Gastroesophageal sphincter (tissue), 4 donors: ENCODE measurements around the gene CARD16. TPM values are rescaled to one million over a fixed set of nuclear protein-coding genes. Genes with fewer than 3 reads are reported as not detected.
A peak's percentile ranks its signal among the peaks of the same experiment; 100 is the strongest.
"Not testable (repeated sequence)": the region's sequence is repeated elsewhere in the genome, so short reads cannot be mapped to it uniquely, and the experiment has no call there.

Experiments
- ATAC-seq: fragments of 150-250 bp; one replicate; pipeline ENCODE4 v1.9.1; 2016; ENCODE audit warnings: mild to moderate bottlenecking, moderate library complexity
- H3K27ac ChIP-seq, 4 donors: fragments of 200-600 bp; sonication (generic) in 3 of 4; 1 replicate in 3 of 4; 2 replicates in 1 of 4; pipeline ENCODE4 v1.5.1; 2016 to 2019
- H3K27me3 ChIP-seq: fragments of 200-600 bp; sonication (generic); one replicate; pipeline ENCODE4 v1.5.1; 2019
- H3K36me3 ChIP-seq, 2 donors: fragments of 200-600 bp; sonication (generic); one replicate each; pipeline ENCODE4 v1.5.1; 2019; ENCODE audit warnings: control low read depth in 1 of 2
- H3K4me1 ChIP-seq, 3 donors: fragments of 200-600 bp; sonication (generic); 1 replicate in 2 of 3; 2 replicates in 1 of 3; pipeline ENCODE4 v1.5.1; 2016 to 2019; ENCODE audit warnings: control low read depth in 2 of 3
- H3K4me3 ChIP-seq, 2 donors: fragments of 200-600 bp; sonication (generic); one replicate each; pipeline ENCODE4 v1.5.1; 2019; ENCODE audit warnings: mild to moderate bottlenecking in 1 of 2, moderate library complexity in 1 of 2
- H3K9me3 ChIP-seq, 3 donors: fragments of 200-600 bp; sonication (generic); one replicate each; pipeline ENCODE4 v1.5.1; 2017 to 2019; ENCODE audit warnings: control low read depth in 2 of 3
- EP300 ChIP-seq: sonication (generic); formaldehyde crosslinking; IDR thresholded peaks from one replicate; pipeline ENCODE4 v1.6.1; 2017; ENCODE audit warnings: antibody characterized with exemption, mild to moderate bottlenecking
- POLR2A ChIP-seq, 2 donors: fragments of 450-650 bp; IDR thresholded peaks; one replicate each; pipeline ENCODE4 v1.6.1; 2017; ENCODE audit warnings: antibody characterized with exemption in 2 of 2, mild to moderate bottlenecking in 2 of 2, moderate library complexity in 1 of 2
- POLR2AphosphoS5 ChIP-seq: sonication (generic); formaldehyde crosslinking; IDR thresholded peaks from one replicate; pipeline ENCODE4 v1.6.1; 2017; ENCODE audit warnings: antibody characterized with exemption
- WGBS, 2 donors: methylation state at CpG; one replicate each; pipeline ENCODE4 v1.1.5; 2018; ENCODE audit warnings: low coverage in 1 of 2; 5-methylcytosine and 5-hydroxymethylcytosine counted together
- total RNA-seq, 4 donors: library from RNA; depleted of rRNA; stranded (reverse); fragments of >200 nt; gene quantifications; one replicate each; pipeline ENCODE4 v1.1.0, GENCODE V29; 2016
- TF ChIP-seq, protein P1 (sequence below), 4 experiments: fragments of 200-600 bp in 2 of 4; fragments of 450-650 bp in 2 of 4; sonication (generic) in 1 of 4; IDR thresholded peaks; one replicate each; pipeline ENCODE4 v1.5.1; 2017 to 2019; ENCODE audit warnings: antibody characterized with exemption in 4 of 4, mild to moderate bottlenecking in 2 of 4, moderate library complexity in 2 of 4

Gene CARD16
- total RNA-seq, result 1 to 10 TPM; 3.0 to 4.3 (median 3.3) TPM

DNA sequence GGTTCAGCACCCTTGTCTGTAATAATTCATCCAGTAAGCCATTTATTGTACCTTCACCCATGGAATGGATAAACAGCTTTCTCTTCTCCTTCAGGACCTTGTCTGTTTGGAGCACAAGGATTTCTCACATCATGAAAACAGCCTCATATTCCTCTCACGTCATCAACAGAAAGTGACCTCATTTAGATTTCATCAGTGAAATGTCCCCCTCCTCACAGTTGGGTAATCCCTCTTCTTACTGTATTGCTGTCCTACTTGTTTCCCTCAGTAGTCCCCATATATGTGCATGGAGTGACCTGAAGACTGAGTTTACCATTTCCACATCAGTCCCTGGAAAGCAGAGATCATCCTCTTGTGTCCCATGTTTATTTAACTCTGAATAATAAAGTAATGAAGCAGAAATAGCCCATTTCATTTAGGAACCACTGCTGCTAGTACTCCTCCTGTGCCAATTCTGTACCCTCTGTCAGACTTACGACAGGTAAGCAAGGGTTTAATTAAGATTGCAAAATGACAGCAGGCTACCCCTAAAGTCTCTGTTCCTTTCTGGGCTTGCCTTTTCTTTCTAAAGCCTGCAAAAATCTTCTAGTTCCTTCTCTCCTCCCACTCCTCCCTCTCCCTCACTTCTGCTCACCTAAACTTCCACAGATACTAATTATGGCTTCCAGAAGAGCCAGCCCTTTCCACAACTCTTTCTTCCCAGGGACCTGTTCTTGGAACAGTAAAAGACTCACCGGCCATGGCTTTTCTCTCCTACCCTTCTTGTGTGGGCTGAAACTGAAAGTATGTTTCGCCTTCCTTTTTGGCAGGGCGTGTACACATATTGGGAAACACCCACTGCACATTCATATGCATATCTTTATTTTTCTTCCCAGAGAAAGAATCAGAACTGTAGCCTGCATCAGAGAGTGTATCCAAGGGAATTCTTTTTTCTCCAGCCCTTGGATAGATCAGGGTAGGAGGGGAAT, at the start of gene CARD16:
CARD16 (minus strand) TSS at position 779 of the 968 bp plus-strand sequence; CDS start at position 741, 38 bp downstream.
- H3K9me3 ChIP-seq, H3K27me3 ChIP-seq, H3K36me3 ChIP-seq: not testable (repeated sequence)
- Histone ChIP-seq H3K27ac (peak within 1 kb of the TSS in 3 of 4 donors; percentile 15 to 62 (median 57)), H3K4me3 (peak within 1 kb of the TSS; percentile 27 to 37), H3K4me1 (peaks cover 0 to 24% (median 3%) of the 10 kb centered on the region in 3 donors)
- ATAC-seq, result peak; percentile 52
- WGBS, 2 donors, result 45 to 55% methylated on average over 2 to 5 of the region's 5 CpGs

DNA sequence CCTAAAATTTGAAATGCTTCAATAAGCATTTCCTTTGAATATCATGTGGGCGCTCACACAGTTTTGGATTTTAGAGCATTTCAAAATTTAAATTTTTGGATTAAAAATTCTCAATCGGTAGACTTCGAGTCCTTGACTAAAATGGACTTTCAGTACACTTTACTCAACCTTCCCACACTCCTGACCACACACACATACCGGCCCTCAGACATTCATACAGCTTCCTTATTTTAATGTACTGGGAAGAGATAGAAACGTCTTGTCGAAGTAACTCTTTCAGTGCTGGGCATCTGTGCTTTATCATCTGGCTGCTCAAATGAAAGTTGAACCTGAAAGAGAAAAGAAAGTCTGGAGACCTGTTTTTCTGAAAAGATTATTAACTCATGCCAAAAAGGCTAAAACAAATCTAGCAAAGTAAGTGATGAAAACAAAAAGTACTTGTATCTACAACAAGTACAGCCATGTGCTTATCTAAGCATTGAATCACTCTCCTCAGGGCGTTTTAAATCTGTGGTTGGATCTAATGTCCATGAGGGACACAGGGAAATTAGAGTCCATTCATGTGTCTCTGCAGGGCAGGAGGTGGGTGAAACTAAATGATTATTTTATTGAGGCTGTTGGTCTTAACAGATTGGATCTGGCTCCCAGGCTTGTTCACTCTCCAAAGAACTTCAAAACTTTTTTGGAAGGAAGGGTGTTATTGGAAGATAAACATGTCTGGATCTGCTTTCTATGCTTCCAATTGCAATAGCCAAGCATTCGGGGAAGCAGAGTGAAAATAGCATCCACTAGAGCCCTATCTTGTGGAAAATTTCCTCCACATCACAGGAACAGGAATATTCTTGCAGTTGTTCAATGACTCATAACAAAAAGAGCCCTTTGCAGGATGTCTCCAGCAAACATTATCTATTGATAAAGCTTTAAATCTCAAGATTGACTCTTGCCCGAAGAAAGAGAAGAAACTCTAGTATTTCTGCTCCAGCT, 47.4 kb upstream of the CARD16 start:
- Histone ChIP-seq H3K9me3 (no peaks in the 10 kb centered on the region), H3K27me3 (no peaks in the 10 kb centered on the region), H3K4me3 (no peak overlapping the region), H3K27ac (no peak overlapping the region), H3K4me1 (peaks cover 0 to 4% (median 0%) of the 10 kb centered on the region in 3 donors), H3K36me3 (no peaks in the 10 kb centered on the region)
- TF ChIP-seq EP300 (no peak), POLR2A (IDR thresholded peaks at IDR 0.05) (no peak), POLR2AphosphoS5 (no peak)
- TF ChIP-seq, protein P1, sequence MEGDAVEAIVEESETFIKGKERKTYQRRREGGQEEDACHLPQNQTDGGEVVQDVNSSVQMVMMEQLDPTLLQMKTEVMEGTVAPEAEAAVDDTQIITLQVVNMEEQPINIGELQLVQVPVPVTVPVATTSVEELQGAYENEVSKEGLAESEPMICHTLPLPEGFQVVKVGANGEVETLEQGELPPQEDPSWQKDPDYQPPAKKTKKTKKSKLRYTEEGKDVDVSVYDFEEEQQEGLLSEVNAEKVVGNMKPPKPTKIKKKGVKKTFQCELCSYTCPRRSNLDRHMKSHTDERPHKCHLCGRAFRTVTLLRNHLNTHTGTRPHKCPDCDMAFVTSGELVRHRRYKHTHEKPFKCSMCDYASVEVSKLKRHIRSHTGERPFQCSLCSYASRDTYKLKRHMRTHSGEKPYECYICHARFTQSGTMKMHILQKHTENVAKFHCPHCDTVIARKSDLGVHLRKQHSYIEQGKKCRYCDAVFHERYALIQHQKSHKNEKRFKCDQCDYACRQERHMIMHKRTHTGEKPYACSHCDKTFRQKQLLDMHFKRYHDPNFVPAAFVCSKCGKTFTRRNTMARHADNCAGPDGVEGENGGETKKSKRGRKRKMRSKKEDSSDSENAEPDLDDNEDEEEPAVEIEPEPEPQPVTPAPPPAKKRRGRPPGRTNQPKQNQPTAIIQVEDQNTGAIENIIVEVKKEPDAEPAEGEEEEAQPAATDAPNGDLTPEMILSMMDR (IDR thresholded peaks at IDR 0.05), result no peak
- WGBS, 2 donors, result 38 to 60% methylated on average over 9 of the region's 9 CpGs
- no peak for ATAC-seq

DNA sequence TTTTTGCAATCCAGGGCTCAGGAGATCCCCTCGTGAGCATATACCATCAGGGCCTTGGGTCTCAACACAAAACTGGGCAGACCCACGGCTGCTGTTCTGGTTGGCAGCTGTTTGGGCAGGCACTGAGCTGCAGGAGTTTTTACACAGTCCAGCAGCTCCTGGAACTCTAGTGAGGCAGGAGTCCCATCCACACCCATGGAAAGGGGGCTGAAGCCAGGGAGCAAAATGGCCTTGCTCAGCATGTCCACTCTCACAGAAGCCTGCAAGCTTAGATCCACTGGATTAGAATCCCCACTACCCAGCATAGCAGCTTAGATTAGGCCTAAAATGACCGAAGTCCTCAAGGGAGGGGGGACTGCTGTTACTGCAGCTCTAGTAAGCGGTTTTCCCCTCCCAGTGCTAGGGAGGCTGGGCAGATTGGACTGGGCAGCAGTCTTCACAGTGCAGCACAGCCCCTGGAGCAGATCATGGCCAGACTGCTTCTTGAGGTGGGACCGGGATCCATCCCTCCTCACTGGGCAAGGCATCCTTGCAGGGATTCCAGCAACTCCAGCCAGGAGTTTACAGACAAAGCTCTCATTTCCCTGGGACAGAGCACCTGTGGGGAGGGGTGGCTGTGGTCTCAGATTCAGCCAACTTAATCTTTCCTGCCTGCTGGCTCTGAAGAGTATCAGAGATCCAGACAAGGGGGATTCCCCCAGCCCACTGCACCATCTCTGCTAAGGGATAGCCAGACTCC, 36.4 kb upstream of the CARD16 start:
- 83% methylated on average over 1 of the region's 5 CpGs; no CpG with 5 or more reads in 1 of the 2 donors for WGBS, 2 donors
- H3K27me3 ChIP-seq, result no peaks in the 10 kb centered on the region
- no peak overlapping the region for H3K4me3 ChIP-seq
- no peak overlapping the region for H3K27ac ChIP-seq
- no peaks in the 10 kb centered on the region for H3K9me3 ChIP-seq
- no peaks in the 10 kb centered on the region for H3K4me1 ChIP-seq
- no peak for ATAC-seq
- H3K36me3 ChIP-seq, result no peaks in the 10 kb centered on the region
- TF ChIP-seq EP300 (no peak), POLR2AphosphoS5 (no peak), POLR2A (IDR thresholded peaks at IDR 0.05) (no peak)
- TF ChIP-seq, protein P1 (IDR thresholded peaks at IDR 0.05), result no peak

DNA sequence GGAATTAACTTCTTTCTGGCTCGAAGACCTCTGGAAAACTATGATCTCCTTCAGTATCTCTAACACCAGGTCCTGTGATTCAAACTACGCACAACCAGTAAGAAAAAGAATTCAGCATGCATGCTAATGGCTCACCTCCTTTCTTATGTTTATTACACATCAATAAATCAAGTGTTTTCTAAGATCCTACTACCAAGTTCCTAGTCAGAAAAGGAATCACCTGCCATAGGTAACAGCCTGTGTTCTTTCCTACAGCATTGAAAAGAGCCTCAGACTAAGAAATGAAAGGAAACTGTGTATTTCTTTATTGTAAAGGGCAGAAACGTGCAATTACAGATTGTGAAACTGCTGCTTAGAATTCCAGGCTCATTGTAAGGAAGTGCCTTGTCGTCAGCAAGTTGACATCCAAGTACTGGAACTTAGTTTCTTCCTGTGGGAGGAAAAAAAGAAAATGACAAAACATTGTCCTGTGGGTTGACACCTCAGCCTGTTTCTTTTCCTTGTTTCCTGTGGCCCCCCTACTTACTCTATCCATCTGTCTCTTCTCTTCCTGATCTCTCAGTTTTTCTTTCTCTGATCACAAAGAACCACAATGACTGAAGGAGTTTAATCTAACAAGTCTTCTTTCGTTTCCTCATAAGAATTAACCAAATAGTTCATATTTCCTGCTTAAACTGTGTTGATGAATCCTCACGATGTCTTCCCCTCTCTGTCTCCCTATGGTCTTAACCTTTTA, 35.2 kb upstream of the CARD16 start:
- H3K9me3 ChIP-seq, H3K4me1 ChIP-seq, H3K27me3 ChIP-seq, H3K36me3 ChIP-seq, H3K4me3 ChIP-seq, H3K27ac ChIP-seq: not testable (repeated sequence)
- 55 to 71% methylated on average over 6 of the region's 6 CpGs for WGBS, 2 donors
- ATAC-seq, result peak; percentile 22

DNA sequence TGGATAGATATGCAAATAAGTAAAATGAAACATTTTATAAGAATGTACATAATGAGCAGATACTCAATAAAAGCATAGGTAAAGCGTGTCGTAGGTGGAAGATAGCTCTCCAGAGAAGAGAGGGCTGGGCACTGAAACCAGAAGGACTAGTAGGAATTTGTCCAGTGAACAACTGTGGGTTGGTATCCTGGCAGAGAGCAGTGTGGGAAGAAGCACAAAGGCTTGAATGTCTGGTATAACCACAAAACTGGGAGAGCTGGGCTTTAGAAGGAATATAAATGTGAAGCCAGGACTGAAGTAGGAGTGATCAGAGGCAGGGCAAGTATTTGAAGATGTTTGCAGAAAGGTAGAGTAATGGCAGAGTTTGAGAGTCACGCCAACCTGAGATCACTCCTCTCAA, 33.1 kb upstream of the CARD16 start:
- H3K4me1 ChIP-seq, result no peaks in the 10 kb centered on the region
- H3K36me3 ChIP-seq, result no peaks in the 10 kb centered on the region
- no peaks in the 10 kb centered on the region for H3K27me3 ChIP-seq
- no peak for ATAC-seq
- H3K27ac ChIP-seq, result no peak overlapping the region
- no peak for TF ChIP-seq POLR2AphosphoS5
- TF ChIP-seq EP300, result no peak
- TF ChIP-seq, protein P1 (IDR thresholded peaks at IDR 0.05), result no peak
- TF ChIP-seq POLR2A (IDR thresholded peaks at IDR 0.05), result no peak
- WGBS, 2 donors, result 96 to 98% methylated on average over 3 of the region's 3 CpGs
- H3K9me3 ChIP-seq, result no peaks in the 10 kb centered on the region
- no peak overlapping the region for H3K4me3 ChIP-seq

DNA sequence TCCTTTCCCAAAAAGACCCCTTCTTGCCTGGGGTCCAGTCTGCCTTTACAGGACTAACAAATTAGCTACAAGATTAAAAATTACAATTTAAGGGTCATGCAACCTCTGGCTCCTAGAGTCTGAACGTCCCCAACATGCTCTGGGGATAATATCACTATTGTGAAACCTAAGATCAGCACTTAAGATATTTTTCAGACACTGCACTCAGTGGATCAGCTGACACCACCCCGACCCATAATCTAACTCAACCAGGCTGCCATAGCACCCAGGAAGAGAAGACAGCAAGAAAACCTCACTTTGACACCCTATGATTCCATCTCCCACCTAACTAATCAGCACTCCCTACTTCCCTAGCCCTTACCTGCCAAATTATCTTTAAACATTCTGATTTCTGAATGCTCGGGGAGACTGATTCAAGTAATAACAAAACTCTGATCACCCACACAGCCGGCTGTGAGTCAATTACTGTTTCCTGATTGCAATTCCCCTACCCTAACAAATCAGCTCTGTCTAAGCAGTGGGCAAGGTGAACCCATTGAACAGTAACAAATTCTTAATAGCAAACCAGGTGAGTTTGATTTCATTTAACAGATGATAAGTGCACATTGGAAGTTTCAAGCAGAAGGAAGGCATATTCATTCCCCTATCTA, 32.1 kb upstream of the CARD16 start:
- not testable (repeated sequence) for H3K4me3 ChIP-seq, ATAC-seq

More for the DNA sequence above, 32.1 kb upstream of the CARD16 start:
- H3K27ac ChIP-seq, H3K4me1 ChIP-seq, H3K36me3 ChIP-seq, H3K27me3 ChIP-seq, H3K9me3 ChIP-seq: not testable (repeated sequence)
- 84 to 85% methylated on average over 4 of the region's 4 CpGs for WGBS, 2 donors
